BJ (cell line): ENCODE data around the gene MDH1. TPM values are rescaled to one million over a fixed set of nuclear protein-coding genes. Genes with fewer than 3 reads are reported as not detected.
A peak's percentile ranks its signal among the peaks of the same experiment; 100 is the strongest.

ENCODE experiments used
- CTCF ChIA-PET: fragments of 350-600 bp; formaldehyde crosslinking; extraction: SDS; loops from one replicate; lab custom pipeline; 2021; ENCODE audit warnings: antibody characterized with exemption, inconsistent platforms; lab: Yijun Ruan, JAX
- POLR2A ChIA-PET: fragments of 300-600 bp; sonication (Branson Sonifier 250); formaldehyde crosslinking; extraction: SDS; loops from one replicate; lab custom pipeline; 2021; ENCODE audit warnings: antibody characterized with exemption; lab: Charles Lee
- DNase-seq: peaks from one replicate; pipeline ENCODE4 v3.0.0-alpha.2; 2011; ENCODE audit warnings: low read depth
- H3K27me3 ChIP-seq: 2 replicates; pipeline ENCODE4 v1.6.0; 2011; ENCODE audit warnings: low read length; ENCODE audit not compliant: control insufficient read depth, insufficient read depth
- H3K36me3 ChIP-seq: 2 replicates; pipeline ENCODE4 v1.5.1; 2011; ENCODE audit warnings: low read length; ENCODE audit not compliant: control insufficient read depth, insufficient read depth
- H3K4me3 ChIP-seq: 2 replicates; pipeline ENCODE4 v1.5.1; 2011; ENCODE audit warnings: low read depth, mild to moderate bottlenecking, control low read depth, low read length
- CTCF ChIP-seq: IDR thresholded peaks from 2 replicates; pipeline ENCODE4 v1.5.1; 2011; ENCODE audit warnings: low read depth, mild to moderate bottlenecking, control low read depth, inconsistent platforms, low read length, moderate library complexity; ENCODE audit not compliant: insufficient read depth
- polyA plus RNA-seq: library from polyadenylated mRNA; depleted of rRNA; stranded (reverse); fragments of >200 nt; gene quantifications from 2 replicates; pipeline ENCODE4 v1.2.3, GENCODE V29; 2011

MDH1 gene
- polyA plus RNA-seq, 1 experiment, result 166 TPM

- H3K4me3 ChIP-seq, result no peak overlapping the region
- DNase-seq, result no peak
- POLR2A ChIA-PET, result no interaction called here
- TF ChIP-seq CTCF, result no peak
- H3K27me3 ChIP-seq, result no peaks in the 10 kb centered on the region
- CTCF ChIA-PET, result interaction anchor here (1.3 kb wide), 1 partner anchor 27 kb away, joined by 4 read pairs; no protein-coding TSS in a partner anchor
- H3K36me3 ChIP-seq, result no peaks in the 10 kb centered on the region
Observed at GRCh38 chr2:63578767-63579166, 10.0 kb upstream of the MDH1 start.

GRCh38 chr2:63580651-63581297 is 8.0 kb upstream of the MDH1 start:
- H3K27me3 ChIP-seq, result no peaks in the 10 kb centered on the region
- no peak for DNase-seq
- TF ChIP-seq CTCF, result no peak
- POLR2A ChIA-PET, result no interaction called here
- CTCF ChIA-PET, result no interaction called here
- no peaks in the 10 kb centered on the region for H3K36me3 ChIP-seq
- no peak overlapping the region for H3K4me3 ChIP-seq

GRCh38 chr2:63581298-63581961 is 7.3 kb upstream of the MDH1 start:
- no peak for TF ChIP-seq CTCF
- Histone ChIP-seq H3K27me3 (no peaks in the 10 kb centered on the region), H3K4me3 (no peak overlapping the region), H3K36me3 (no peaks in the 10 kb centered on the region)
- ChIA-PET CTCF (no interaction called here), POLR2A (no interaction called here)
- DNase-seq, result no peak

DNA sequence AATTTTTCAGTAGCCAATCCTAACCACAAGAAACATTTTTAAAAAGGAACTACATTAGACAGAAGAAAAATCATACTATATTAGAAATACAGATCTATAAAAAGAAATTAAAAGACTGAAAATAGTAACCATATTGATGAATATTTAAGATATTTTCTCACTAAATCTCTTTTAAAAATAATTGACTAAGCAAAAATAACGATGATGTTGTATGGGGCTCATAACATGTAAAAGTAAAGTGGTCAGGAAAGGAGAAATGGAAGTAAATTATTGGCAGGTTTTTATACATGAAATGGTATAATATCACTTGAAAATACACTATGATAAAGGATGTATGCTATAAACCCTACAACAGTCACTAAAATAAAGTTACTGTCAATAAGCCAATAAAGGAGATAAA is 5.9 kb upstream of the MDH1 start:
- no peaks in the 10 kb centered on the region for H3K36me3 ChIP-seq
- no peak for TF ChIP-seq CTCF
- ChIA-PET POLR2A (no interaction called here), CTCF (no interaction called here)
- no peak overlapping the region for H3K4me3 ChIP-seq
- H3K27me3 ChIP-seq, result no peaks in the 10 kb centered on the region
- DNase-seq, result no peak

DNA sequence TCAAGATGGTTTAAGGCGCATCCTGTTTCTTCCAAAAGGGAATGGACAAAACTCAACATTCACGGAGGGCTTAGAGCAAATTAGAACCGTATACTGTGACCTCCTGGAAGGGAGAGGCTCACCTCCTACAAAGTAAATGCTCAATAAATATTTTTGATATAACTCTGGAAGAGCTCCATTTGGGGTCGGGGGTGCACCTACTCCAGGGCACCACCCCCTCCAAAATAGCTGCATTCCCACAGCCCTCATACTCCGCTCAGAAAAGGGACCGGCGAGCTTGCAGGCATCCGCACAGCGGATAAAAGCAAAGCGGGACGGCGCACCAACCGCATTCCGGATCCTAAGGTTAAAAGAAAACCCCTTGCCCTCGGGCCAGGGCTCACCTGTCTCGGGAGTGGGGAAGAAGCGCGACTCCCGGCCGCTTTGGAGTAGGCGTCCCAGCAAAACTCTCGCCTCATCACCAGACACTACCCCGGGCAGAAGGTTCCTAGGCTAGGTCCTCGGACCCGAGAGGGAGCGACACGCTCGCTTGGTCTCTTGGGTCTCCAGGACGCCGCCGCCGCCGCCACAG is 864 bp upstream of the MDH1 start:
- ChIA-PET POLR2A (interaction anchor here (0.6 kb wide), 1 partner anchor 1851 kb away, joined by 3 read pairs; no protein-coding TSS in a partner anchor), CTCF (interaction anchor here (1.6 kb wide), 1 partner anchor 12 kb away, joined by 5 read pairs; no protein-coding TSS in a partner anchor)
- no peak for DNase-seq
- peak overlapping the region; percentile 87 for H3K4me3 ChIP-seq
- H3K27me3 ChIP-seq, result no peaks in the 10 kb centered on the region
- no peaks in the 10 kb centered on the region for H3K36me3 ChIP-seq
- no peak for TF ChIP-seq CTCF
